GM12874 (cell line): ENCODE measurements around the gene INTS7.
A peak's percentile ranks its signal among the peaks of the same experiment; 100 is the strongest.

Experiments used
- TF ChIP-seq, protein P1 (sequence below): IDR thresholded peaks from 2 replicates; pipeline ENCODE4 v1.5.1; 2011; ENCODE audit warnings: low read depth, mild to moderate bottlenecking, control low read depth, low read length, moderate library complexity; ENCODE audit not compliant: insufficient read depth

INTS7 gene, protein sequence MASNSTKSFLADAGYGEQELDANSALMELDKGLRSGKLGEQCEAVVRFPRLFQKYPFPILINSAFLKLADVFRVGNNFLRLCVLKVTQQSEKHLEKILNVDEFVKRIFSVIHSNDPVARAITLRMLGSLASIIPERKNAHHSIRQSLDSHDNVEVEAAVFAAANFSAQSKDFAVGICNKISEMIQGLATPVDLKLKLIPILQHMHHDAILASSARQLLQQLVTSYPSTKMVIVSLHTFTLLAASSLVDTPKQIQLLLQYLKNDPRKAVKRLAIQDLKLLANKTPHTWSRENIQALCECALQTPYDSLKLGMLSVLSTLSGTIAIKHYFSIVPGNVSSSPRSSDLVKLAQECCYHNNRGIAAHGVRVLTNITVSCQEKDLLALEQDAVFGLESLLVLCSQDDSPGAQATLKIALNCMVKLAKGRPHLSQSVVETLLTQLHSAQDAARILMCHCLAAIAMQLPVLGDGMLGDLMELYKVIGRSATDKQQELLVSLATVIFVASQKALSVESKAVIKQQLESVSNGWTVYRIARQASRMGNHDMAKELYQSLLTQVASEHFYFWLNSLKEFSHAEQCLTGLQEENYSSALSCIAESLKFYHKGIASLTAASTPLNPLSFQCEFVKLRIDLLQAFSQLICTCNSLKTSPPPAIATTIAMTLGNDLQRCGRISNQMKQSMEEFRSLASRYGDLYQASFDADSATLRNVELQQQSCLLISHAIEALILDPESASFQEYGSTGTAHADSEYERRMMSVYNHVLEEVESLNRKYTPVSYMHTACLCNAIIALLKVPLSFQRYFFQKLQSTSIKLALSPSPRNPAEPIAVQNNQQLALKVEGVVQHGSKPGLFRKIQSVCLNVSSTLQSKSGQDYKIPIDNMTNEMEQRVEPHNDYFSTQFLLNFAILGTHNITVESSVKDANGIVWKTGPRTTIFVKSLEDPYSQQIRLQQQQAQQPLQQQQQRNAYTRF

DNA sequence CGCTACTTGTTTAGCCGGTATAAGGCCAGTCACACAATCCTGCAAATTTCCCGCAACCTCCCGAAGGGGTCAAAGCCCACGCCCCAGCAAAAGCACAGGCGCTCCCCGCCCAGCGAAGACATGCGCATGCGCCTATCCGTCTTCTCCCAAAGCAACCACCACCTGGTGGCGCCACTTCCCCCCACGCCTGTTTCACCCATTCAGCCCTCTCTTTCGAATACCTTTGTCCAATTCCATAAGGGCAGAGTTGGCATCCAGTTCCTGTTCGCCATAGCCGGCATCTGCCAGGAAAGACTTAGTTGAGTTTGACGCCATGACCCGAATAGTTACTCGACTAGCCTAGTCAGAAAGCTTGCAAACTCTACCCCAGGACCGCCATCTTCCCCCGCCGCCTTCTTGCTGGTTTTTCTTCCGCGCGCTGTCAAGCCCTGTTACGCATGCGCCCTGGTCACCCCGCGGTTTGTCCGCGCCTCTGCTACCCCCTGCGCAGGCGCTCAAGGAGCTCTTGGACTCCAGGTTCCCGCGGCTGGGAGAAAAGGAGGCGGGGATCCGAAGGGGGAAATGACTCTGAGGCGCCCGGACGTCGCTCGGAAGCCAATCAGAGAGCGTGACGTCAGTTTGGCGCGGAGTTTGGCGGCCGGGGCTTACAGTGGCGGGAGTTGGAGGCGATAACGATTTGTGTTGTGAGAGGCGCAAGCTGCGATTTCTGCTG lies at the start of gene INTS7, which contains the start of gene DTL:
TSS of gene INTS7 (minus strand) at position 435 of the 712 bp plus-strand sequence. CDS start at position 315, 120 bp downstream.
TSS of gene DTL (plus strand) at position 626 of the 712 bp plus-strand sequence. CDS start 143 bp downstream, outside the sequence.
- TF ChIP-seq, protein P1, sequence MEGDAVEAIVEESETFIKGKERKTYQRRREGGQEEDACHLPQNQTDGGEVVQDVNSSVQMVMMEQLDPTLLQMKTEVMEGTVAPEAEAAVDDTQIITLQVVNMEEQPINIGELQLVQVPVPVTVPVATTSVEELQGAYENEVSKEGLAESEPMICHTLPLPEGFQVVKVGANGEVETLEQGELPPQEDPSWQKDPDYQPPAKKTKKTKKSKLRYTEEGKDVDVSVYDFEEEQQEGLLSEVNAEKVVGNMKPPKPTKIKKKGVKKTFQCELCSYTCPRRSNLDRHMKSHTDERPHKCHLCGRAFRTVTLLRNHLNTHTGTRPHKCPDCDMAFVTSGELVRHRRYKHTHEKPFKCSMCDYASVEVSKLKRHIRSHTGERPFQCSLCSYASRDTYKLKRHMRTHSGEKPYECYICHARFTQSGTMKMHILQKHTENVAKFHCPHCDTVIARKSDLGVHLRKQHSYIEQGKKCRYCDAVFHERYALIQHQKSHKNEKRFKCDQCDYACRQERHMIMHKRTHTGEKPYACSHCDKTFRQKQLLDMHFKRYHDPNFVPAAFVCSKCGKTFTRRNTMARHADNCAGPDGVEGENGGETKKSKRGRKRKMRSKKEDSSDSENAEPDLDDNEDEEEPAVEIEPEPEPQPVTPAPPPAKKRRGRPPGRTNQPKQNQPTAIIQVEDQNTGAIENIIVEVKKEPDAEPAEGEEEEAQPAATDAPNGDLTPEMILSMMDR, result peak; percentile 94

DNA sequence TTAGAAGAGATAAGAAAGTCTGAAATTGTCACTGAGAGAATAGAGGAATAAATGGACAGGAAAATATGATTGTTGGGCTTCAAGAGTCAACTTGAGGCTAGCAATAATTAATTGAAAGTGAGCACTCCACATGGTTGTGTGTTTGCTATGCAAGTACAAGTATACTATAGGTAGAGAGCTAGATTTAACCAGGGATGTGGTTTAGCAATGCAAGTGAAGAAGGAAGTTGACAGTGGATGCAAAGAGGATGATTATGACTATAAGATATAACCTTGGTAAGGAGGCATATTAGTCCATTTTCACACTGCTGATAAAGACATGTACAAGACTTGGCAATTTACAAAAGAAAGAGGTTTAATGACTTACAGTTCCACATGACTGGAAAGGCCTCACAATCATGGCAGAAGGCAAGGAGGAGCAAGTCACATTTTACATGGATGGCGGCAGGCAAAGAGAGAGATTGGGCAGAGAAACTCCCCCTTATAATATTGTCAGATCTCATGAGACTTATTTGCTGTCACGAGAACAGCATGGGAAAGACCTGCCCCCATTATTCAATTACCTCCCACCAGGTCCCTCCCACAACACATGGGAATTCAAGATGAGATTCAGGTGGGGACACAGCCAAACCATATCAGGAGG lies 47.5 kb upstream of the INTS7 start:
- TF ChIP-seq, protein P1, result no peak

DNA sequence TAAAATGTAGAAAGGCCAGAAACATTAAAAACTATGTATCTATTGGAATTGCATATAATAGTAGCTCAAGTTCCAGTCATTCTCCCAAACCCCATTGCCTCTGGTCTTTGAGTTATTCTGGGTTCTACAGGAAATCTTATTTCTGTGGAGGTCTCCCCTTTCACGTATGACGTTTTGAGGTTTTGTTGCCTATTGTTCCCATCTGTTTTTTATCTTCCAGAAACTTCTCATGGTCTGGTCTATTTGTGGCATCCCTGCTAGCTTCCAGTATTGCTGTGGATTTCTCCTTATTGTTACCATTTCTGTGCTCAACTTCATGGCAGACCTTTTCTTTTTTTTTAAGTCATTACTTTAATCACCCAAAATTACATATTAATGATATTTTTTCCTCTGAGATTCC lies 43.5 kb upstream of the INTS7 start:
- TF ChIP-seq, protein P1, result no peak

DNA sequence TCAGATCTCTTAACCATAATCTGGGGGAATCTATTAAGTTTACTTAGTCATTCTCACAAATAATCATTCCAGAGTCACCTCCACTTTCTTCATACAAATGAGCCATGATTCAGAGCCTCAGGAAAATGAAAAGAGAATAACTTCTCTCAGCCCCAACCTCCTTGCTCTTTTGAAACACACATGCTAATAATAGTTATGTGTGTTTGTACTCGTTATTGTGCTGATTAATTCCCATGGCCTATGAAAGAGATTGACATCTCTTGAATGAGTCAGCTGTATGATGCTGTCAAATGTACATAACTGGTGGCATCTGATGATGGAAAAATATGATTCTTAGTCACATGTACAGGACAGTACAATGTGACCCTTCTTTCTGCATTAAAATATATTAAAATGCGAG lies 41.7 kb upstream of the INTS7 start:
- TF ChIP-seq, protein P1, result no peak

DNA sequence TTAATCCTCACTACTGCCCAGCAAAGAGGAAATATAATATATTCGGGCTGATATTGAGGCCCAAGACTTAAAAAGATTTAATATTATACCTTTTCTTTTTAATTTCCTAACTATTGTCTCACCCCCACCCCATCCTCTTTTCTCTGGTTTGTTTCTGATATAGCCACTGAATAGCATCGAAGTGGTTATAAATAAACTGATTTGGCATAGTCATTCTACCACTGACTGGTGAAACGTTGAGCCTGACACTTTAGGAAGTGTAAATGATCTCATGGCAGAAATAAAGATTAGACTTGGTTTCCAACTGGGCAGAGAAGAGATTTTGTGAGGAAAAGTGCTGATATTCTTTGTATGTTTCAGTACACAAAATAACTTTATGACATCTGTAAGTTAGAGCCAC lies 39.5 kb upstream of the INTS7 start:
- TF ChIP-seq, protein P1, result no peak

DNA sequence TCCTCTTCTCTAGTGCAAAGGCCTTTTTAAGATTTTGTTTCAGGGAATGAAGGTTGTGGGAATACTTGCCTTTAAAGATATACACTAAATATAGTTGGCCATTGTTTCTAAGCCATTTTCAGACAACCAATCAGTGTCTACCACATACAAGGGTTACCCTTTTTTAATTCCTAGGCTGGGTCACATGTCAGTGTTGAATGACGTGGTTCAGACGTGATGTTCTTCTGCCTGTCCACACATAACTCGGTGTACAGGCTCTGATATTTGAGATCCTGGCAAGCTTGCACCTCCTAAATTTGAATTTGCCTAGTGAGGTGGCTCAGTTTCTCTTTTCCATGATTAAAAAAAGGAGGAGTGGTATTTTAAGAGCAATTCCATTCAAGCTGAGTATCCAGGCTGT lies 39.0 kb upstream of the INTS7 start:
- TF ChIP-seq, protein P1, result no peak
